GM18505 (cell line): Measurements from ENCODE around the gene ADGRB2.

Source experiments
- ATAC-seq: cut with Tn5 transposase; IDR thresholded peaks from one replicate; pipeline ENCODE4 v1.9.1; 2021; ENCODE audit not compliant: unreplicated experiment
- POLR2A ChIP-seq: IDR thresholded peaks from 4 replicates; pipeline ENCODE4 v1.6.1; 2011; ENCODE audit warnings: borderline replicate concordance; ENCODE audit not compliant: insufficient read depth, insufficient read length; ENCODE audit errors: extremely low read depth

Gene ADGRB2

GRCh38 chr1:31733389-31734219 is 30.5 kb downstream of the ADGRB2 start:
- no peak for TF ChIP-seq POLR2A
- ATAC-seq = no peak

- no peak for ATAC-seq
- no peak for TF ChIP-seq POLR2A
Observed at GRCh38 chr1:31732751-31733289, 31.3 kb downstream of the ADGRB2 start.

- TF ChIP-seq POLR2A = no peak
- no peak for ATAC-seq
Observed at GRCh38 chr1:31732343-31732742, 31.8 kb downstream of the ADGRB2 start.

GRCh38 chr1:31731049-31731565 is 33.0 kb downstream of the ADGRB2 start:
- ATAC-seq = no peak

GRCh38 chr1:31730336-31731048 is 33.6 kb downstream of the ADGRB2 start:
- no peak for ATAC-seq
- TF ChIP-seq POLR2A = no peak

More at GRCh38 chr1:31731049-31731565, 33.0 kb downstream of the ADGRB2 start:
- no peak for TF ChIP-seq POLR2A

- ATAC-seq = no peak
- TF ChIP-seq POLR2A = no peak
Observed at GRCh38 chr1:31727849-31728248, 36.3 kb downstream of the ADGRB2 start.

GRCh38 chr1:31727195-31727594 is 36.9 kb downstream of the ADGRB2 start:
- no peak for ATAC-seq

GRCh38 chr1:31726715-31727114 is 37.4 kb downstream of the ADGRB2 start:
- no peak for ATAC-seq
- TF ChIP-seq POLR2A = no peak

More at GRCh38 chr1:31727195-31727594, 36.9 kb downstream of the ADGRB2 start:
- no peak for TF ChIP-seq POLR2A

GRCh38 chr1:31725777-31726535 is 38.2 kb downstream of the ADGRB2 start:
- TF ChIP-seq POLR2A = no peak
- no peak for ATAC-seq

GRCh38 chr1:31725134-31725533 is 39.0 kb downstream of the ADGRB2 start:
- no peak for TF ChIP-seq POLR2A
- no peak for ATAC-seq

GRCh38 chr1:31723828-31724359 is 40.2 kb downstream of the ADGRB2 start:
- no peak for TF ChIP-seq POLR2A
- ATAC-seq = no peak

GRCh38 chr1:31718327-31718897 is 45.7 kb downstream of the ADGRB2 start:
- no peak for TF ChIP-seq POLR2A
- ATAC-seq = no peak

GRCh38 chr1:31717341-31717740 is 46.8 kb downstream of the ADGRB2 start:
- no peak for ATAC-seq
- no peak for TF ChIP-seq POLR2A

- ATAC-seq = no peak
- TF ChIP-seq POLR2A = no peak
Observed at GRCh38 chr1:31715873-31716220, 48.3 kb downstream of the ADGRB2 start.
